Thymus (tissue), 11 donors: ENCODE measurements around the gene TEX19. TPM values are rescaled to one million over a fixed set of nuclear protein-coding genes. Genes with fewer than 3 reads are reported as not detected.
A peak's percentile ranks its signal among the peaks of the same experiment; 100 is the strongest.
"Not testable (repeated sequence)": the region's sequence is repeated elsewhere in the genome, so short reads cannot be mapped to it uniquely, and the experiment has no call there.

Experiments
- DNase-seq, 9 donors: peaks; one replicate each; pipeline ENCODE4 v3.0.0-alpha.2; 2013; ENCODE audit warnings: low spot score in 9 of 9, low read depth in 6 of 9, missing footprints in 1 of 9
- H3K27ac ChIP-seq, 2 donors: one replicate each; pipeline ENCODE4 v1.5.1; 2013; ENCODE audit warnings: control low read depth in 1 of 2, low read depth in 1 of 2, low read length in 1 of 2, mild to moderate bottlenecking in 1 of 2, moderate library complexity in 1 of 2
- H3K27me3 ChIP-seq, 2 donors: one replicate each; pipeline ENCODE4 v1.5.1; 2013; ENCODE audit warnings: low read length in 1 of 2; ENCODE audit not compliant: control insufficient read depth in 2 of 2, insufficient read depth in 1 of 2
- H3K36me3 ChIP-seq, 2 donors: one replicate each; pipeline ENCODE4 v1.5.1; 2013; ENCODE audit warnings: low read length in 1 of 2, mild to moderate bottlenecking in 1 of 2, moderate library complexity in 1 of 2; ENCODE audit not compliant: control insufficient read depth in 2 of 2, insufficient read depth in 2 of 2
- H3K4me1 ChIP-seq, 2 donors: one replicate each; pipeline ENCODE4 v1.5.1; 2013; ENCODE audit warnings: low read length in 2 of 2; ENCODE audit not compliant: control insufficient read depth in 2 of 2, insufficient read depth in 2 of 2
- H3K4me3 ChIP-seq, 2 donors: one replicate each; pipeline ENCODE4 v1.5.1; 2013; ENCODE audit warnings: low read length in 2 of 2, control low read depth in 1 of 2, mild to moderate bottlenecking in 1 of 2
- H3K9me3 ChIP-seq, 2 donors: one replicate each; pipeline ENCODE4 v1.5.1; 2013; ENCODE audit warnings: low read length in 1 of 2, mild to moderate bottlenecking in 1 of 2; ENCODE audit not compliant: control insufficient read depth in 2 of 2, insufficient read depth in 1 of 2
- WGBS: extraction: QIAGEN DNeasy Blood & Tissue Kit; methylation state at CpG from one replicate; pipeline ENCODE4 v1.1.7; 2013; 5-methylcytosine and 5-hydroxymethylcytosine counted together
- polyA plus RNA-seq: library from polyadenylated mRNA; stranded (reverse); fragments of 200-250 nt; gene quantifications from one replicate; pipeline ENCODE4 v1.2.3, GENCODE V29; 2013
- total RNA-seq: library from RNA; stranded (reverse); fragments of 120-200 nt; gene quantifications from one replicate; pipeline ENCODE4 v1.2.4, GENCODE V29; 2013
- donor health status: healthy.

TEX19 gene
- total and polyA plus RNA-seq, 2 donors, result 0.02 to 0.57 TPM

- no peaks in the 10 kb centered on the region for H3K36me3 ChIP-seq
- H3K27ac ChIP-seq, result no peak overlapping the region
- no peak overlapping the region for H3K4me3 ChIP-seq
- peaks cover 2 to 17% of the 10 kb centered on the region in 2 donors for H3K9me3 ChIP-seq
- H3K4me1 ChIP-seq, result peaks cover 0 to 19% of the 10 kb centered on the region in 2 donors
- peaks cover 0 to 17% of the 10 kb centered on the region in 2 donors for H3K27me3 ChIP-seq
- no peak for DNase-seq
- WGBS, result 74% methylated on average over 24 of the region's 24 CpGs
Observed at GRCh38 chr17:82344175-82344907, 14.7 kb upstream of the TEX19 start.

GRCh38 chr17:82345151-82345976 is 13.7 kb upstream of the TEX19 start:
- H3K27me3 ChIP-seq, result peaks cover 0 to 16% of the 10 kb centered on the region in 2 donors
- 92% methylated on average over 42 of the region's 42 CpGs for WGBS
- H3K4me3 ChIP-seq, result no peak overlapping the region
- H3K4me1 ChIP-seq, result peaks cover 0 to 20% of the 10 kb centered on the region in 2 donors
- peaks cover 2 to 16% of the 10 kb centered on the region in 2 donors for H3K9me3 ChIP-seq
- no peak for DNase-seq
- H3K27ac ChIP-seq, result no peak overlapping the region
- no peaks in the 10 kb centered on the region for H3K36me3 ChIP-seq

- peaks cover 0 to 32% of the 10 kb centered on the region in 2 donors for H3K4me1 ChIP-seq
- WGBS, result 41% methylated on average over 28 of the region's 28 CpGs
- DNase-seq, result peak in 1 of 9 donors; percentile 46
- H3K9me3 ChIP-seq, result peaks cover 2 to 13% of the 10 kb centered on the region in 2 donors
- no peak overlapping the region for H3K4me3 ChIP-seq
- no peaks in the 10 kb centered on the region for H3K36me3 ChIP-seq
- H3K27me3 ChIP-seq, result peaks cover 0 to 24% of the 10 kb centered on the region in 2 donors
- no peak overlapping the region for H3K27ac ChIP-seq
Observed at GRCh38 chr17:82346342-82347300, 12.4 kb upstream of the TEX19 start.

GRCh38 chr17:82347994-82348393 is 11.1 kb upstream of the TEX19 start:
- WGBS, result 95% methylated on average over 11 of the region's 11 CpGs
- DNase-seq, result not testable (repeated sequence)

GRCh38 chr17:82348434-82348833 is 10.6 kb upstream of the TEX19 start:
- 94% methylated on average over 9 of the region's 9 CpGs for WGBS
- no peak for DNase-seq

More at GRCh38 chr17:82347994-82348393, 11.1 kb upstream of the TEX19 start:
- H3K27me3 ChIP-seq, result peaks cover 0 to 25% of the 10 kb centered on the region in 2 donors
- H3K4me1 ChIP-seq, result peaks cover 0 to 37% of the 10 kb centered on the region in 2 donors
- not testable (repeated sequence) for H3K4me3 ChIP-seq, H3K36me3 ChIP-seq, H3K9me3 ChIP-seq, H3K27ac ChIP-seq

GRCh38 chr17:82348866-82349265 is 10.2 kb upstream of the TEX19 start:
- no peak for DNase-seq
- Histone ChIP-seq H3K27ac (no peak overlapping the region), H3K4me3 (no peak overlapping the region), H3K4me1 (peaks cover 0 to 44% of the 10 kb centered on the region in 2 donors), H3K36me3 (no peaks in the 10 kb centered on the region), H3K9me3 (peaks cover 2 to 5% of the 10 kb centered on the region in 2 donors), H3K27me3 (peaks cover 2 to 25% of the 10 kb centered on the region in 2 donors)
- WGBS, result 91% methylated on average over 11 of the region's 11 CpGs

More at GRCh38 chr17:82348434-82348833, 10.6 kb upstream of the TEX19 start:
- H3K27ac ChIP-seq, result no peak overlapping the region
- no peak overlapping the region for H3K4me3 ChIP-seq
- peaks cover 2 to 5% of the 10 kb centered on the region in 2 donors for H3K9me3 ChIP-seq
- H3K4me1 ChIP-seq, result peaks cover 0 to 39% of the 10 kb centered on the region in 2 donors
- no peaks in the 10 kb centered on the region for H3K36me3 ChIP-seq
- H3K27me3 ChIP-seq, result peaks cover 0 to 25% of the 10 kb centered on the region in 2 donors

- H3K27me3 ChIP-seq, result peaks cover 2 to 25% of the 10 kb centered on the region in 2 donors
- DNase-seq, result no peak
- no peak overlapping the region for H3K4me3 ChIP-seq
- H3K9me3 ChIP-seq, result peaks cover 2 to 5% of the 10 kb centered on the region in 2 donors
- peaks cover 0 to 44% of the 10 kb centered on the region in 2 donors for H3K4me1 ChIP-seq
- 94% methylated on average over 11 of the region's 11 CpGs for WGBS
- H3K36me3 ChIP-seq, result no peaks in the 10 kb centered on the region
- H3K27ac ChIP-seq, result no peak overlapping the region
Observed at GRCh38 chr17:82349287-82349701, 9.8 kb upstream of the TEX19 start.

- no peak overlapping the region for H3K4me3 ChIP-seq
- 80% methylated on average over 28 of the region's 28 CpGs for WGBS
- H3K36me3 ChIP-seq, result no peaks in the 10 kb centered on the region
- H3K4me1 ChIP-seq, result peaks cover 0 to 40% of the 10 kb centered on the region in 2 donors
- peaks cover 2 to 26% of the 10 kb centered on the region in 2 donors for H3K27me3 ChIP-seq
- H3K27ac ChIP-seq, result no peak overlapping the region
- DNase-seq, result peak in 1 of 9 donors; percentile 59
- H3K9me3 ChIP-seq, result peaks cover 0 to 5% of the 10 kb centered on the region in 2 donors
Observed at GRCh38 chr17:82350182-82351030, 8.6 kb upstream of the TEX19 start.
